HepG2 (cell line): ENCODE results near the gene CLDN9. TPM values are rescaled to one million over a fixed set of nuclear protein-coding genes. Genes with fewer than 3 reads are reported as not detected.

Experiments used
- CBX5 ChIP-seq: sonication (generic); formaldehyde crosslinking; IDR thresholded peaks from 2 replicates; pipeline ENCODE4 v1.4.0; 2020; ENCODE audit warnings: missing genetic modification reagents, borderline replicate concordance
- CSRNP2 ChIP-seq: sonication (generic); formaldehyde crosslinking; conservative IDR thresholded peaks from 2 replicates; pipeline ENCODE4 v1.8.0; 2022; ENCODE audit warnings: low read depth, missing genetic modification reagents
- DBP ChIP-seq: sonication (generic); formaldehyde crosslinking; IDR thresholded peaks from 2 replicates; pipeline ENCODE4 v1.4.0; 2020; ENCODE audit warnings: missing genetic modification reagents; ENCODE audit errors: not compliant biosample characterization
- FOXA3 ChIP-seq: IDR thresholded peaks from 2 replicates; pipeline ENCODE4 v1.6.1; 2016; ENCODE audit warnings: missing genetic modification reagents, missing compliant biosample characterization
- FOXC1 ChIP-seq: sonication (generic); formaldehyde crosslinking; IDR thresholded peaks from 2 replicates; pipeline ENCODE4 v1.8.0; 2022; ENCODE audit warnings: mild to moderate bottlenecking, missing genetic modification reagents, borderline replicate concordance
- GATA4 ChIP-seq: sonication (generic); IDR thresholded peaks from 2 replicates; pipeline ENCODE4 v1.6.1; 2016; ENCODE audit warnings: antibody characterized with exemption, low read depth, borderline replicate concordance
- KDM2A ChIP-seq: sonication (generic); formaldehyde crosslinking; IDR thresholded peaks from 2 replicates; pipeline ENCODE4 v1.4.0; 2020; ENCODE audit warnings: low read depth, missing genetic modification reagents, borderline replicate concordance
- KMT2A ChIP-seq: sonication (generic); formaldehyde crosslinking; IDR thresholded peaks from 2 replicates; pipeline ENCODE4 v1.4.0; 2020; ENCODE audit warnings: missing genetic modification reagents
- MTA3 ChIP-seq: sonication (generic); formaldehyde crosslinking; IDR thresholded peaks from 2 replicates; pipeline ENCODE4 v1.4.0; 2020; ENCODE audit warnings: missing genetic modification reagents
- NFATC3 ChIP-seq: sonication (generic); formaldehyde crosslinking; IDR thresholded peaks from 2 replicates; pipeline ENCODE4 v1.5.1; 2020; ENCODE audit warnings: mild to moderate bottlenecking, missing genetic modification reagents
- NFKB2 ChIP-seq: sonication (generic); formaldehyde crosslinking; IDR thresholded peaks from 2 replicates; pipeline ENCODE4 v1.4.0; 2020; ENCODE audit warnings: missing genetic modification reagents, borderline replicate concordance
- NR2C2 ChIP-seq: sonication (generic); formaldehyde crosslinking; IDR thresholded peaks from 2 replicates; pipeline ENCODE4 v1.4.0; 2020; ENCODE audit warnings: missing genetic modification reagents, mild to moderate bottlenecking, moderate library complexity, borderline replicate concordance
- PAF1 ChIP-seq: IDR thresholded peaks from 2 replicates; pipeline ENCODE4 v1.6.1; 2016; ENCODE audit warnings: missing genetic modification reagents, missing compliant biosample characterization
- RAD51 ChIP-seq: fragments of 450-650 bp; IDR thresholded peaks from 2 replicates; pipeline ENCODE4 v1.6.1; 2016; ENCODE audit warnings: borderline replicate concordance
- SETDB1 ChIP-seq: sonication (generic); formaldehyde crosslinking; IDR thresholded peaks from 2 replicates; pipeline ENCODE4 v1.5.1; 2020; ENCODE audit warnings: missing genetic modification reagents, mild to moderate bottlenecking, borderline replicate concordance
- SRSF9 ChIP-seq: fragments of 200-400 bp; formaldehyde crosslinking; IDR thresholded peaks from 2 replicates; pipeline ENCODE4 v1.6.1; 2018; ENCODE audit warnings: borderline replicate concordance, mild to moderate bottlenecking, low read depth, low read length; ENCODE audit not compliant: insufficient read depth, poor library complexity, severe bottlenecking
- ZBTB44 ChIP-seq: sonication (generic); formaldehyde crosslinking; IDR thresholded peaks from 2 replicates; pipeline ENCODE4 v1.4.0; 2020; ENCODE audit warnings: missing genetic modification reagents
- ZFX ChIP-seq: sonication (generic); formaldehyde crosslinking; IDR thresholded peaks from 2 replicates; pipeline ENCODE4 v1.4.0; 2020; ENCODE audit warnings: mild to moderate bottlenecking, low read depth, missing genetic modification reagents, moderate library complexity
- ZNF296 ChIP-seq: sonication (generic); formaldehyde crosslinking; conservative IDR thresholded peaks from 2 replicates; pipeline ENCODE4 v1.5.0; 2020; ENCODE audit warnings: mild to moderate bottlenecking, missing genetic modification reagents
- ZNF569 ChIP-seq: sonication (generic); formaldehyde crosslinking; IDR thresholded peaks from 2 replicates; pipeline ENCODE4 v1.5.0; 2020; ENCODE audit warnings: mild to moderate bottlenecking, missing genetic modification reagents, moderate library complexity, borderline replicate concordance
- ZNF766 ChIP-seq: sonication (generic); formaldehyde crosslinking; IDR thresholded peaks from 2 replicates; pipeline ENCODE4 v1.5.0; 2020; ENCODE audit warnings: missing genetic modification reagents, borderline replicate concordance
- polyA plus RNA-seq, 8 experiments: library from polyadenylated mRNA; depleted of rRNA in 3 of 8; stranded (reverse) in 7 of 8; unstranded in 1 of 8; fragments of >200 nt; fragmentation: Illumina TruSeq in 4 of 8; extraction: Trizol in 4 of 8; gene quantifications; 2 replicates each; pipeline versions ENCODE4 v1.2.1 to v1.2.3, GENCODE V29; 2011 to 2016; ENCODE audit warnings: low read depth in 4 of 8, missing spikeins in 1 of 8, mixed read lengths in 1 of 8; ENCODE audit not compliant: insufficient read depth in 1 of 8
- total RNA-seq, 5 experiments: library from RNA; depleted of rRNA; stranded (reverse); fragments of >200 nt; fragmentation: Illumina TruSeq; extraction: Trizol; gene quantifications; 2 replicates each; pipeline ENCODE4 v1.2.3, GENCODE V29; 2016; ENCODE audit warnings: low read depth in 1 of 5
- TF ChIP-seq, protein P1 (sequence below): sonication (generic); formaldehyde crosslinking; IDR thresholded peaks from 2 replicates; pipeline ENCODE4 v1.4.0; 2020; ENCODE audit warnings: missing genetic modification reagents

CLDN9 gene
- total and polyA plus RNA-seq, 2 of the 13 experiments (the other 11 are each of a cell fraction or from before 2014, with no cell fraction given), result 0.15 to 0.26 TPM

DNA sequence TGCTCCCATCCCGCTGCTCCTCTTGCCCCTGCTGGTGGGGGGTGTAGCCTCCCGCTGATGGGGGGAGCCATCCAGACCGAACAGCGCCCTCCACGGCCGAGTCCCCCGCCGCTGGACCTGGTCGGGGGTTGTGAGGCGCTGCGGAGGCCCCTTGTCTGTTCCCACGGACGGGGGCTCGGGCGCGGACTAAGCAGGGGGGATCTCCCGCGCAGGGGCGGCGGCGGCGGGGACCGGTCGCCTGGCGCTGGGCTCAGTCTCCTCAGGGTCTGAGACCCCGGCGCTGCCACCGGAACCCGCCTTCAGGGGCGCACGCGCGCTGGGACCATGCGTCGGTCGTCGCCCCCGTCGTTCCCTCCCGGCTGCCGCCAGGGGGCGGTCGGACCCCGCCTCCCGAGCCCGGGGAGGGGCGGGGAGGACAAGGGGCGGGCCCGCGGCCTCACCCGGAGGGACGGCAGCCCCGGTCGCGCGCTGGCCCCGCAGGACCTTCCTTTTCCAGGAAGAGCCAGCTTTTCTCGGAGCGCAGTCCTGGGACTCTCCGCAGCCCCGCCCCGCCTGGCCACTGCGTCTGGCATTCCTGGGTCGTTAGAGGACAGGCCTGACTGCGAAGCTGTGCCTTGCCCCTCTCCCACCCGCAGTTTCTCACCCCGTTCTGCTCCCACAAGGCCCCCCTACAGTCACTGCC is 46.5 kb downstream of the CLDN9 start (continued):
- 0 out of 2 replicates have a peak, but pooled peaks have one; percentile 40 for TF ChIP-seq NFKB2
- peak; percentile 60; the same call in 1 of the 2 replicates for TF ChIP-seq FOXC1 (CRISPR knock-in tag)
- no peak for TF ChIP-seq DBP
- no peak for TF ChIP-seq PAF1 (CRISPR knock-in tag)
- TF ChIP-seq ZFX (CRISPR knock-in tag), result peak; percentile 76
- TF ChIP-seq ZNF569 (CRISPR knock-in tag), result no peak
- TF ChIP-seq CSRNP2, result no peak
- no peak for TF ChIP-seq SETDB1
- TF ChIP-seq KMT2A (CRISPR knock-in tag), result no peak
- peak; percentile 56; the same call in 1 of the 2 replicates for TF ChIP-seq FOXA3 (CRISPR knock-in tag)
- no peak for TF ChIP-seq ZBTB44 (CRISPR knock-in tag)
- no peak for TF ChIP-seq MTA3 (CRISPR knock-in tag)
- TF ChIP-seq ZNF296 (CRISPR knock-in tag), result no peak; the same call in none of the 2 replicates
- peak; percentile 78 for TF ChIP-seq KDM2A (CRISPR knock-in tag)
- no peak for TF ChIP-seq RAD51
- TF ChIP-seq CBX5, result no peak
- TF ChIP-seq, protein P1, sequence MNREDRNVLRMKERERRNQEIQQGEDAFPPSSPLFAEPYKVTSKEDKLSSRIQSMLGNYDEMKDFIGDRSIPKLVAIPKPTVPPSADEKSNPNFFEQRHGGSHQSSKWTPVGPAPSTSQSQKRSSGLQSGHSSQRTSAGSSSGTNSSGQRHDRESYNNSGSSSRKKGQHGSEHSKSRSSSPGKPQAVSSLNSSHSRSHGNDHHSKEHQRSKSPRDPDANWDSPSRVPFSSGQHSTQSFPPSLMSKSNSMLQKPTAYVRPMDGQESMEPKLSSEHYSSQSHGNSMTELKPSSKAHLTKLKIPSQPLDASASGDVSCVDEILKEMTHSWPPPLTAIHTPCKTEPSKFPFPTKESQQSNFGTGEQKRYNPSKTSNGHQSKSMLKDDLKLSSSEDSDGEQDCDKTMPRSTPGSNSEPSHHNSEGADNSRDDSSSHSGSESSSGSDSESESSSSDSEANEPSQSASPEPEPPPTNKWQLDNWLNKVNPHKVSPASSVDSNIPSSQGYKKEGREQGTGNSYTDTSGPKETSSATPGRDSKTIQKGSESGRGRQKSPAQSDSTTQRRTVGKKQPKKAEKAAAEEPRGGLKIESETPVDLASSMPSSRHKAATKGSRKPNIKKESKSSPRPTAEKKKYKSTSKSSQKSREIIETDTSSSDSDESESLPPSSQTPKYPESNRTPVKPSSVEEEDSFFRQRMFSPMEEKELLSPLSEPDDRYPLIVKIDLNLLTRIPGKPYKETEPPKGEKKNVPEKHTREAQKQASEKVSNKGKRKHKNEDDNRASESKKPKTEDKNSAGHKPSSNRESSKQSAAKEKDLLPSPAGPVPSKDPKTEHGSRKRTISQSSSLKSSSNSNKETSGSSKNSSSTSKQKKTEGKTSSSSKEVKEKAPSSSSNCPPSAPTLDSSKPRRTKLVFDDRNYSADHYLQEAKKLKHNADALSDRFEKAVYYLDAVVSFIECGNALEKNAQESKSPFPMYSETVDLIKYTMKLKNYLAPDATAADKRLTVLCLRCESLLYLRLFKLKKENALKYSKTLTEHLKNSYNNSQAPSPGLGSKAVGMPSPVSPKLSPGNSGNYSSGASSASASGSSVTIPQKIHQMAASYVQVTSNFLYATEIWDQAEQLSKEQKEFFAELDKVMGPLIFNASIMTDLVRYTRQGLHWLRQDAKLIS, result no peak
- peak; percentile 43; the same call in 1 of the 2 replicates for TF ChIP-seq GATA4
- TF ChIP-seq ZNF766, result peak; percentile 84; the same call in 1 of the 2 replicates
- peak; percentile 44; the same call in 1 of the 2 replicates for TF ChIP-seq NR2C2 (CRISPR knock-in tag)
- no peak for TF ChIP-seq SRSF9
- TF ChIP-seq NFATC3 (CRISPR knock-in tag), result no peak
